ENCODE results near the gene TRERF1.

The TRERF1 gene

GRCh38 chr6:42314571-42315258 is 137.0 kb downstream of the TRERF1 start (continued):
- no peak for TF ChIP-seq ZNF8 (CRISPR knock-in tag; IDR thresholded peaks at IDR 0.05)
- no peak for TF ChIP-seq ARNTL (CRISPR knock-in tag; IDR thresholded peaks at IDR 0.05; ENCODE audit: borderline replicate concordance, low read depth)
- no peak for TF ChIP-seq ESRRG (CRISPR knock-in tag; IDR thresholded peaks at IDR 0.05)
- TF ChIP-seq PPARA (CRISPR knock-in tag; IDR thresholded peaks at IDR 0.05; ENCODE audit: borderline replicate concordance) = no peak
- TF ChIP-seq CSRNP3 (CRISPR knock-in tag; IDR thresholded peaks at IDR 0.05) = no peak
- no peak for TF ChIP-seq POU6F1 (CRISPR knock-in tag; IDR thresholded peaks at IDR 0.05; ENCODE audit: borderline replicate concordance, low read depth)
- TF ChIP-seq OSR1 (CRISPR knock-in tag; IDR thresholded peaks at IDR 0.05) = no peak
- TF ChIP-seq CSDC2 (CRISPR knock-in tag; IDR thresholded peaks at IDR 0.05) = no peak
- TF ChIP-seq RARB (CRISPR knock-in tag; IDR thresholded peaks at IDR 0.05) = no peak
- TF ChIP-seq ZNF70 (CRISPR knock-in tag; IDR thresholded peaks at IDR 0.05) = no peak
- no peak for TF ChIP-seq ZFP30 (CRISPR knock-in tag; IDR thresholded peaks at IDR 0.05)
- TF ChIP-seq SNAI2 (CRISPR knock-in tag; IDR thresholded peaks at IDR 0.05) = no peak

- no peak for ATAC-seq
- no peak for TF ChIP-seq OSR1 (CRISPR knock-in tag; IDR thresholded peaks at IDR 0.05)
Measured at GRCh38 chr6:42313941-42314570, 137.7 kb downstream of the TRERF1 start.

GRCh38 chr6:42313038-42313437 is 138.7 kb downstream of the TRERF1 start:
- peak; percentile 18; the same call in 2 of the 3 replicates for ATAC-seq
- no peak for TF ChIP-seq TSHZ2 (CRISPR knock-in tag; IDR thresholded peaks at IDR 0.05)
- TF ChIP-seq BACH2 (CRISPR knock-in tag; IDR thresholded peaks at IDR 0.05; ENCODE audit: borderline replicate concordance) = no peak
- TF ChIP-seq ARNTL (CRISPR knock-in tag; IDR thresholded peaks at IDR 0.05; ENCODE audit: borderline replicate concordance, low read depth) = no peak
- no peak for TF ChIP-seq TCF4 (CRISPR knock-in tag; IDR thresholded peaks at IDR 0.05; ENCODE audit: borderline replicate concordance)
- no peak for TF ChIP-seq ISL1 (CRISPR knock-in tag; IDR thresholded peaks at IDR 0.05)
- no peak for TF ChIP-seq CSRNP3 (CRISPR knock-in tag; IDR thresholded peaks at IDR 0.05)
- no peak for TF ChIP-seq TOX (CRISPR knock-in tag; IDR thresholded peaks at IDR 0.05; ENCODE audit: borderline replicate concordance)
- TF ChIP-seq ESRRG (CRISPR knock-in tag; IDR thresholded peaks at IDR 0.05) = no peak
- TF ChIP-seq OSR1 (CRISPR knock-in tag; IDR thresholded peaks at IDR 0.05) = no peak
- no peak for TF ChIP-seq ZNF70 (CRISPR knock-in tag; IDR thresholded peaks at IDR 0.05)
- TF ChIP-seq PPARA (CRISPR knock-in tag; IDR thresholded peaks at IDR 0.05; ENCODE audit: borderline replicate concordance) = no peak
- no peak for TF ChIP-seq GLIS3 (CRISPR knock-in tag; IDR thresholded peaks at IDR 0.05)
- TF ChIP-seq CREB5 (CRISPR knock-in tag; IDR thresholded peaks at IDR 0.05; ENCODE audit: low read depth) = no peak
- no peak for TF ChIP-seq CSDC2 (CRISPR knock-in tag; IDR thresholded peaks at IDR 0.05)
- no peak for TF ChIP-seq PATZ1 (CRISPR knock-in tag; IDR thresholded peaks at IDR 0.05; ENCODE audit: borderline replicate concordance)
